ENCODE measurements around the gene CHID1. TPM values are rescaled to one million over a fixed set of nuclear protein-coding genes. Genes with fewer than 3 reads are reported as not detected.

The CHID1 gene
- polyA plus RNA-seq (ENCODE audit: insufficient read length in 12 of 12), result 10 to 100 TPM in 11 of 12 donors, not detected in 1; 45.9 to 70.1 (median 58.2) TPM
- long read RNA-seq, donor 1, transcript CHID1-206 (3 exons, 553 nt), result minor isoform, 6 of 35 reads
- long read RNA-seq, donor 1, transcript CHID1-203 (14 exons, 1,477 nt), result minor isoform, 6 of 35 reads
- long read RNA-seq, donor 1, transcript CHID1-201 (13 exons, 3,374 nt), result major isoform, 12 of 35 reads
- long read RNA-seq, donor 1, partial matches to known transcripts, result 11 of 35 reads
- long read RNA-seq, donor 1, other reads (novel, unspliced or antisense), result 0 of 35 reads
- long read RNA-seq, donor 2, transcript CHID1-201 (13 exons, 3,374 nt), result major isoform, 10 of 30 reads
- long read RNA-seq, donor 2, partial matches to known transcripts, result 13 of 30 reads
- long read RNA-seq, donor 2, other reads (novel, unspliced or antisense), result 0 of 30 reads
- long read RNA-seq, donor 3, partial matches to known transcripts, result 0 of 6 reads
- long read RNA-seq, donor 3, other reads (novel, unspliced or antisense), result 0 of 6 reads
- long read RNA-seq, donor 4, partial matches to known transcripts, result 15 of 18 reads
- long read RNA-seq, donor 4, other reads (novel, unspliced or antisense), result 0 of 18 reads
- long read RNA-seq, donor 5, result 0 reads
- long read RNA-seq, donor 6, transcript CHID1-201 (13 exons, 3,374 nt), result major isoform, 10 of 16 reads
- long read RNA-seq, donor 6, partial matches to known transcripts, result 0 of 16 reads
- long read RNA-seq, donor 6, other reads (novel, unspliced or antisense), result 0 of 16 reads
- long read RNA-seq, donor 7, partial matches to known transcripts, result 0 of 4 reads
- long read RNA-seq, donor 7, other reads (novel, unspliced or antisense), result 0 of 4 reads
- long read RNA-seq, donor 8, transcript CHID1-201 (13 exons, 3,374 nt), result major isoform, 16 of 29 reads
- long read RNA-seq, donor 8, partial matches to known transcripts, result 5 of 29 reads
- long read RNA-seq, donor 8, other reads (novel, unspliced or antisense), result 0 of 29 reads
- long read RNA-seq, donor 9, transcript CHID1-201 (13 exons, 3,374 nt), result major isoform, 8 of 18 reads
- long read RNA-seq, donor 9, partial matches to known transcripts, result 5 of 18 reads
- long read RNA-seq, donor 9, other reads (novel, unspliced or antisense), result 0 of 18 reads
- long read RNA-seq, donor 10, transcript CHID1-201 (13 exons, 3,374 nt), result major isoform, 12 of 23 reads
- long read RNA-seq, donor 10, partial matches to known transcripts, result 7 of 23 reads
- long read RNA-seq, donor 10, other reads (novel, unspliced or antisense), result 0 of 23 reads
- long read RNA-seq, donor 11, transcript CHID1-201 (13 exons, 3,374 nt), result major isoform, 6 of 9 reads
- long read RNA-seq, donor 11, partial matches to known transcripts, result 0 of 9 reads
- long read RNA-seq, donor 11, other reads (novel, unspliced or antisense), result 0 of 9 reads

GRCh38 chr11:910589-911030, at the start of gene CHID1:
Gene CHID1 (minus strand): TSS chr11:910810. CDS start chr11:904816, 5,994 bp downstream.
- peak; percentile 76 for DNase-seq

GRCh38 chr11:959608-960007, 49.0 kb upstream of the CHID1 start:
- DNase-seq, result no peak

GRCh38 chr11:959027-959426, 48.4 kb upstream of the CHID1 start:
- no peak for DNase-seq

GRCh38 chr11:958101-958500, 47.5 kb upstream of the CHID1 start:
- DNase-seq, result no peak

GRCh38 chr11:957212-957920, 46.8 kb upstream of the CHID1 start:
- DNase-seq, result no peak

- no peak for DNase-seq
These were observed 44.8 kb upstream of the CHID1 start for GRCh38 chr11:955154-956063.

GRCh38 chr11:954392-955153, 44.0 kb upstream of the CHID1 start:
- DNase-seq, result no peak

- DNase-seq, result no peak
These were observed 42.9 kb upstream of the CHID1 start for GRCh38 chr11:953512-953911.

- no peak for DNase-seq
These were observed 42.1 kb upstream of the CHID1 start for GRCh38 chr11:952406-953385.

GRCh38 chr11:951507-951906, 40.9 kb upstream of the CHID1 start:
- DNase-seq, result no peak

- DNase-seq, result no peak
These were observed 37.1 kb upstream of the CHID1 start for GRCh38 chr11:947744-948143.

GRCh38 chr11:945986-946385, 35.4 kb upstream of the CHID1 start:
- no peak for DNase-seq

- no peak for DNase-seq
These were observed 34.3 kb upstream of the CHID1 start for GRCh38 chr11:944711-945470.

- DNase-seq, result no peak
These were observed 32.2 kb upstream of the CHID1 start for GRCh38 chr11:942823-943222.

- no peak for DNase-seq
These were observed 30.0 kb upstream of the CHID1 start for GRCh38 chr11:940496-941135.

GRCh38 chr11:937841-938261, 27.2 kb upstream of the CHID1 start:
- no peak for DNase-seq

Data from muscle of arm (tissue), 14 donors.